ENCODE data around the gene G6PC2.
"Not testable (repeated sequence)": the region's sequence is repeated elsewhere in the genome, so short reads cannot be mapped to it uniquely, and the experiment has no call there.

G6PC2 gene

DNA sequence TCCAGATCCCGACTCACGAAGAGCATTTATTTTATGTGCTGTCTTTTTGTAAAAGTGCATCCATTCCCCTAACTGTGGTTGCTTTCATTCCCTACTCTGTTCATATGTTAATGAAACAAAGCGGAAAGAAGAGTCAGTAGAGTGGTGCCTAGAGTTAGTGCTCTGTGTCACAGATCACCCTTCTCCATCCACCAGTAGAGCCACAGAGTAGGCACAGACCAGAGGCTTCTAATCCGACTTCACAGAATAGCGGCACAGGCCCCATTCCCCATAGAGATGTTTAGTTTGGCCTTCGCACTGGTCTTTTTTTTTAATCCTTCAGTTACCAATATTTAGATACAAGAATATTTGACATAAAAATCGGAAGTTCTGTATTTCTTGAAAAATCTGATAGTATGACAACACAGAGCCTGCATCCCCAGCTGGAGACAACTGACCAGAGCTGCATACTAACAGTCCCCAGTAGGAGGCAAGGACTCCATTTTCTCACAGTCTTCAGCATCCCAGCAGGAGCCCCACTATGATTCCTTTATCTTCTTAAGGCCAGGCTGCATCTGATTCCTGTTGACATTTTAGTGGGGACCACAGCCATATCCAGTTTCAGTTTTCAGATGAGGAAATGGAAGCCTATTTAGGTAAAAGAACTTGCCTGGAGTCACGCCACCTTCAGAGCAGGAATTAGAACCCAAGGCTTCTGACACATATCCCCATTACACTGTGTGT lies 7.0 kb downstream of the G6PC2 start:
- no peak for DNase-seq (ENCODE audit: low spot score)

DNA sequence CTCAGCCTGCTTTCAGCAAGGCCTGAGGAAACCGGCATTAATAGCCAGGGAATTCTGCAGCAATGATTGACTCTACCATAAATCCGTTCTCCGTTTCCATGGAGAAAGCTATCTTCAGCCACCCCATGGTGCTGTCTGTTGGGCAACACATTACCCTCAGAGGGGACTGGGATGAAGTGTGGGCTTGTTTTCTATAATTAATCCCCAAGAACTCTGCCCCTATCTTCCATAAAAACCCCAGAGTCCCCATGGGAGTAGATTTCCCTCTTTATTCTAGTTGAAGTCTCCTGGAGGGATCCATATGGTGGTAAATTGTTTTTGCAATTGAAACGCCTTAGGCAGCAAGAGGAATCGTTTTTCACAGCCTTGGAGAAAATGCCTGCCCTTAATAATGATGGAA lies 9.2 kb downstream of the G6PC2 start:
- DNase-seq (ENCODE audit: low spot score): no peak

DNA sequence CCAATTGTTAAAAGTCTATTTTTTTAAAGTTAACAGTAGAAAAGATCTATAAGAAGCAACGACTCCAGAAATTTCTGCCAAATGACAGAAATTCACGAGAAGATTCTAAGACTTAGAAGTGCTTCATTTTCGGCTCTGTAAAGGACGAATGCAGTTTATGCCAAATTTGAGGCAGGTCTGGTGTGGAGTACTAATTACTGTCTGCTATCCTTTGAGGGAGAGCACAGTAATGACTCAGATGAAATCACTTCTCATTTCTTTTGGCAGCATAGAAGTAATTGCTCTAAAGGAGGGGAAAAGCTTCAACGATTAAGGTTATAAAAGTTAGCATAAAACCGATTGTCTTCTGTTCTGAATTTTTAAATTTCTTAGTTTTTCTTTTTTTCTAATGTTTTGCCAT lies 11.4 kb downstream of the G6PC2 start:
- DNase-seq (ENCODE audit: low spot score): no peak

DNA sequence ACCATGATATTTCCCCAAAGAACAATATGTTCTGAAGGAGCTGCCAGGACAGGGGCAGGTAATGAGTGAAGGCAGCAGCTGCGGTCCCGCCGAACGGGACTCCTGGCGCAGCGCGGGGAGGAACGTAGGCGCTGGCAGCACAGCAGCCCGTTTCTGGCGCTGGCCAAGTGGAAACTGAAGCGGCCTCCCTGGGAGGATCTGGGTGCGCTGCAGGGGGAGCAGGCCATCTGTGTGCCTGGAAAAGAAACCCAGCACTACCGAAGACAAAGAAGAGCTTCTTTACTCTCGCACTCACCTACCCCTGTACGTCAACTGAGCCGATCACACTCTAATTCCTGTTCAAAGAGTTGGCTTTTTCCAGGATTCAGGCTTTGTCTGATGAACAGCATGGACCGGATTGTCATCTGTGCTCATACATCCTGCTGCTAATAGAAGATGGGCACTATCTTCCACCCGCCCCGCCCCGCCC lies 11.8 kb downstream of the G6PC2 start:
- DNase-seq (ENCODE audit: low spot score): no peak

DNA sequence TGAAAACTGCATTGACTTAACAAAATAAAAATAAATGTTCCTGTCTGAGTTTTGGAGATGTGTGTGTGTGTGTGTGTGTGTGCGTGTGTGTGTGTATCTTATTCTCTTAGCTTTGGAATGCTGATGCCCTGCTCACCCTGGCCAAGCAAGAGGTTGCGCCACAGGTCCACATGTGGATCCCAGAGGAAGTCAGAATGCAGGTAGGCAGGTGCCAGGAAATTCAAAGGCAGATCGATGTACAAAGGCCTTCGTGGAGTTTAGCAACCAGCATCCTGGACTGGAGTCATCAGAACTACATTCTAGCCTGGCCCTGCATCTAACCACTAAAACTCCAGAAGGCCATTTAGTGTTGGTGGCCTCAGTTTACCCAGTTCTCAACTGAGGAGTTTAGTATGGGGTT lies 12.4 kb downstream of the G6PC2 start:
- no peak for DNase-seq (ENCODE audit: low spot score)

DNA sequence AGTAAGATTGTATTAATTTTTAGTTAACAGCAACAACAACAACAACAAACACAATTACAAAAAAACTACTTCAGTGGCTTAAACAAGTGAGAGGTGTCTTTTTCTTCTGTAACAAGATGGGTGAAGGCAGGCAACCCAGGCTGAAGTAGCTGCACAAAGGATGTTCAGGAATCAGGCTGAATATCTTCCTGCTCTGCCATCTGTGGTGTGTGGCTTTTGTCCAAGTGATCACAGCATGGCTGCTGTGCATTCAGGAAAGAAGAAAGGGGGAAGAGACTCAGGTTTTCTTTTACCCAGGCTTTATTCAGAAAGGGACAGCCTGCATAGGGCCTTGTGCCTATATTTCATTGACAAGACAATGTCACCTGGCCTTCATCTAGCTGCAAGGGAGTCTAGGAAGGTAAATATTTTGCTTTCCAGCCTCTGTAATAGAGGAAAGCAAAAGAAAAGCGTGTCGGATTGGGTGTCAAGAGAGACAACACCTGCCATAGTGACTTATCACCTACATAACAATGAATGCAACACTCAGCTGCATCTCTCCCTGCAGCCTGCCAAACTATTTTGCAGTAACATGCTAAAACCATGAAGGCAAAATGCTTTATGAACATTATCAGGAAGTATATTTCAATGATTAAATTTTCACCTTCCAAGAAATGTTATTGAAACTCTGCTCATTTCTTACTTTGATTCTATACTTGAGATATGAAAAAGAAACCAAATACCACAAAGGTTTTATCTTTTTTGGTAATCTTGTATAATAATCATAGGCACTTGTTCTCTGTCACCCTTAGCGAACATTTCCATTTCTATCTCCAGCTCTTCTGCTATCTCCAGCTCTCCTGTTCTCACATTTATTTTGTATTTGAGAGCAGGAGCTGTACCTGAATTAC lies 14.6 kb downstream of the G6PC2 start:
- no peak for DNase-seq (ENCODE audit: low spot score)

DNA sequence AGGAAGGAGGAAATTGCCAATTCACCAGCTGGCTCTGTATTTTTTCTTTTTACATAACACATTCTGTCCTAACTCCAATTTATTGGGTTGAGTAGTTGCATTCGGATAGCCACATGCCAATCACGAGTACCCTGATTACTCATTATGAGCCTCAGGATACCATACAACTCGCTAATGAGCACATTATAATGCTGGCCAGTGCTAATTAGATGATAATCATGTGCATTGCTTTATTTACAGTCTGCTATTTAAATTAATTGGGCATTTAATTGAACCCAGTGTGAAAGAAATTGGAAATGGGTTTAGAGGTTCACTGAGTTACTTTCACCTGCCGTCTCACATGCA lies 15.2 kb downstream of the G6PC2 start:
- no peak for DNase-seq (ENCODE audit: low spot score)

DNA sequence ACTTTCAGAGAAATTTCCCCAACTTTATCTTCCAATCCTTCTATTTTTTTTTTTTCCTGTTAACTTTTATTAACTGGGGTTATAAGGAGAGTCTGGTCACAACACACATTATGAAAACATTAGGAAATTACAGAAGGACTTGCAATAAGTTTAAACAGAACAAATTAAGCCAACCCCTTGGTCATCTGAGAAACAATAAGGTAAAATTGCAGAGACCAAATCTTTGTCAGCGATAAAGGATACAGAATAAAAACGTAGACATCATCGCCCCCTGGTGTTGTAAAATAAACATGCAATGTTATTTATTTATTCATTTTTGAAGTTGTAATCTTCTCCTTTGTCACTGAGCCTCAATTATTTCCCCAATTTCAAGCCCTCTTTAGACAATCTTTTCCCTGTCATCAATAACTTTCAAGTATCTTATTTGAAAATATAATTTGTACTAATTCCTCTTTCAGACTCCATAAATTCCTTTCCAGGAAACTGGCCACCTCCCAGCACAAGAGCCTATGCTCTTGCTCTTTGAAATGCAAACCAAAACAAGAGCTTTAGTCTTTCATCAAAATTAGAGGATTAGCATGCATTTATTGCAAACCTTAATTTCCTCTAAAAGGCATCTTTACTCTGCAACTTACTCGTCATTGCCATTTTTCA lies 19.5 kb downstream of the G6PC2 start:
- peak; percentile 69 for DNase-seq (ENCODE audit: low spot score)

DNA sequence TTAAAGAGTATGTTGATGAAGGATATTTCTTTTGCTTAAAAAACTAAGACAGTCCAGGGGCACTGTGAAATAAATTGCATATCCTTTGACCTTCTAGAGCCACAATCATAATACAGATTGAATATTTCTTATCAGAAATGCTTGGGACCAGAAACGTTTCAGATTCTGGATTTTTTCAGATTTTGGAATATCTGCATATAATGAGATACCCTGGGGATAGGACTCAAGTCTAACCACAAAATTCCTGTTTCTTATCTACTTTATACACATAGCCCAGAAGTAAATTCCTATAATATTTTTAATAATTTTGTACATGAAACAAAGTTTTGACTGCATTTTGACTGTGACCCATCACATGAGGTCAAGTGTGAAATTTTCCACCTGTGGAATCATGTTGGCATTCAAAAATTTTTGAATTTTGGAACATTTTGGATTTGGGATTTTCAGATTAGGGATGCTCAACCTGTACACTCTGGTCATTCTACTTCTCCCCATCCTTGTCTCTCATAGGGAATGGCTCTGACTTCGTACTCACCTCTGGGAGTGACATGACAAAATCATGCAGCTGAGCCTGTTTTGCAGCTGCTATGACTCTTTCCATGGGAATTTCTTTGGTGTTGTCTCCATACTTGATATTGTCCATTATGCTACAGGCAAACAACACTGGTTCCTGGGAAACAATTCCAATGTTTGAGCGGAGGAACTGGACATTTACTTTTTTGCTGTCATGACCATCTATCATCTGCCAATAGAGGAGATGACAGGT lies 25.7 kb downstream of the G6PC2 start:
- no peak for DNase-seq (ENCODE audit: low spot score)

DNA sequence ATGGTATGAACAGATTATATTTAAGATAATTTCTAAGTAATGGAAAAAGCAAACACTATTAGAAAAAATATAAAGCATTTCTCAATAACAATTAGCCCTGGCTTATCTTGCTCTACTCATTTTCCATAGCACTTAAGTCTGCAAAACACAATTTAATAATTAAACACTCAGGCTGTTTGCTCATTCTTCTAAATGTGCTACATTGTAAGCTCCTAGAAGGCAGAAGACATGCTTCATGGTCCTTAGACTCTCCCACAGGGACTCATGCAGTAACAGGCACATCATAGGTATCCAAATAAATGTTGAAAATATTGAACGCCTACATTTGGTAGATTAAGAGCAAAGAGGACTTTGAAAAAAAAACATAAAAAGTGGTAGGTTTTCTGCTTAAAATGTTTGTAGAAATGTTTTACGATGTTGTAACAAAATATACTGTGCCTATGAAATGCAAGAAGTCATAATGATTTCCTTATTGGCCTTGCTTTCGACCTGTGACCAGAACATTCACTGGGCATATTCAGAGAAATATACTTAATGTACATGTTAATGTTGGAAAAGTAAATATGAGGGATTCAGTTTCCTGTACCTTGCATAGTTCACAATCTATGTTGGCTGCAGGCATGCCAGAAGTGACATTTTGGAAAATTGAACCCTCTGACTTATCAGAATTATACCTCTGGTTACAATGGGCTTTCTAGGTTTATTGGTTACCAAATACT lies 27.2 kb downstream of the G6PC2 start:
- no peak for DNase-seq (ENCODE audit: low spot score)

DNA sequence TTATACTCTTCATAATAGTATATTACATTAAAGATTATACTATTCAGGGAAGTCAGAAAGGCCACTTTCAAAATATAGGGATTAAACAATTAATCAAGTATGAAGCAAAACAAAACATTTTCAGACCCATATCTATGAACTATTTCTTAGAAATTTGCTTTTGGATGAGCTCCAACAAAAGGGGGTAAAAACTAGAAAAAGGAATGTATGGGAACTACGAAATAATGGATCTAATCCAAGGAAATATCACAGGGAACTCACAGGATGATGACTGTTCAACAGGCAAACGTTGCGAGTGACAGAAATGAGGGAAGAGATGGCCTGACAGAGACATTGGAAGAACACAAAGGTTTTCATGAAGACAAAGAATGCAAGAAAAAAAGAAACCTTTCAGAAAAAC lies 27.9 kb downstream of the G6PC2 start:
- DNase-seq (ENCODE audit: low spot score): no peak

DNA sequence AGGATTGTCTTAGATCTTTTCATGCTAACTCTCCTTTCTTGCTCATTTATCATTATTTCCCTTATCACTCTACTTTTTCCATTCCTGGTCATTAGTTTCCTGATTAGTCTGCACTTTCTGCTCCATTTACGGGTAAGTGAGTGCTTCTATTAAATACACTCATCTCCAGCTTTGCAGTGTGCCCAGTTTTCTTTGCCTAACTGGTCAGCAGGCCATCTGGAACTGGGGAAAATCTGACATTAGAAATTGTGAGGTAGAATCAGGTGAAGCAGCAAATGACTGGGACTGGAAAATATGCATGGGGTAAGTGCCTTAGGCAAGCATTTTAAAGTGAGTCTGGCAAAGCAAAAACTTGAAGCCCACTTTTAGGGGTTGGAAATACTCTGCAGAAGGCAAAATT lies 29.2 kb downstream of the G6PC2 start:
- no peak for DNase-seq (ENCODE audit: low spot score)

DNA sequence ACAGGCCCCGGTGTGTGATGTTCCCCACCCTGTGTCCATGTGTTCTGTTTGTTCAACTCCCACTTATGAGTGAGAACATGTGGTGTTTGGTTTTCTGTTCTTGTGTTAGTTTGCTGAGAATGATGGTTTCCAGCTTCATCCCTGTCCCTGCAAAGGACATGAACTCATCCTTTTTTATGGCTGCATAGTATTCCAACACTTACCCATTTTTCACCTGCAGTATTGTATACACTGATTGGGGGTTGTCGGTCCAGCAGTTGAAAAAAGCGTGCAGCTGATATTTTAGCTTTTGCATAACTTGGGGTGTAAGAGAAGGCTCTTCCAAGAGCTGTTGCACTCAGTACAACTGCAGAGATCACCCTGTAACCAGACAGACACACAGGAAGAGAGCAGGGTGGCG lies 31.1 kb downstream of the G6PC2 start:
- not testable (repeated sequence) for DNase-seq (ENCODE audit: low spot score)

DNA sequence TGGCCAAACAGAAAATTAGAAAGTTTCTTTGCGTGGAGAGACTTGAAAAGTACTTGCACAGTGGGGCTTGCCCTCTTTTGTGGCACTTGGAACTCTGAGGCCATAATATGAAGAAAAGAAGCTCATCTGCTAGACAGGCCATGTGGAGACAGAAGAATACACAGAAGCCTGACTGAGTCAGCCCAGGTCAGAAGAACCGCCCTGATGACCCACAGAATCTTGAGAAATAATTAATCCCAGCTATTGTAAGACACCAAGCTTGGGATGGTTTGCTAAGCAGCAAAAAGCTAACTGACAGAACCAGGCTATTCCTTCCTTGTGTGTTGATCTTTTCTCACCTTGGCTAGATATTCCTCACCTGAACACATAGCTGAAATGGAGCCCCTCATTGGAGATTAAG lies 33.7 kb downstream of the G6PC2 start:
- DNase-seq (ENCODE audit: low spot score): no peak

DNA sequence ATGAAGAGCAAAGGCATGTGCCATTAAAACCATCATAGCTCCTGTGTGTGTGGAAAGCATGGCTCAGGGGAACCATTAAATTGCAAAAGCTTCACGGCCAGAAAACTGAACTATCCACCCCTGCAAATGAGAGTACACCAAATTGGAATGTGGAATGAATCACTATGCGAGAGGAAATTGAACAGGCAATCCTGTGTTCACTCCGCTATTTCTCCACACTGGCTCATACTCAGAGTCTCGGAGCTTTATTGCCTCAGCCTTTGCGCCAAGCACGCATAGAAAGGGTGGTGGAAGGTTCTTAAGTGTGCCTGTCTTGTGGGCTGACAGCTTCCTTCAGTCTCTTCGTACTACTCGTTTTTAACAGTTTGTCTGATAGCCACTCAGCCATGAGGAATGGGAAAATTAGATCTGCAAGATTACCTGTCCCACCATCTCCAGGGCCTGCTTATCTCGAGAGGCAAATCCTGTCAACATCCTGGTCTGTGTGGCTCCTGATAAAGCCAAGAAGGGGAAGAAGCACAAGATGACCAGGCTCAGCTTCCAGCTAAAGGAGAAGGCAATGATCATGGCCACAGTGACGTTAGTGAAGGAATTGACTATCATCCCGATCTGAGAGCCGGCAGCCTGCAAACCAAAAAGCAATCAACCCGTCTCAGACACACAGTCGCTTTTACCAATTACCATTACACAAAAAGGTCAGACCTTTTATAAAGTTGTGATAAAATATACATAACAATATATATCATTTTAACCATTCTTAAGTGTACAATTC lies 34.9 kb downstream of the G6PC2 start:
- DNase-seq (ENCODE audit: low spot score): no peak

DNA sequence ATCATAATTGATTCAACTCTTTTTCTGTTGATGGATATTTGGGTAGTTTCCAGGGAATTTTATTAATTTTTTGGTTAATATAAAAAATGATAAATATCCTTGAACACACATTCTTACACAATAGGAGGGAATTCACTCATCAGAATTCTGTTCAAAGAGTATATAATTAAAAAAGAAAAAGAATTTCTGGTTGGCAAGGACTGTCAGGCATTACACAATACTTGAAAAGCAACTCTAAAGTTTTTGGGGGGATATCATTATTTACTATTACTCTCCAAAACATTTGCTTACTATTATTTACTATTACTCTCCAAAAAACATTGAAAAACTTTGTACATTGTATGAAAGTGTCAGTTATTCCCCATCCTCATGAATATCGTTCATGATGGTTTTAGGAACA lies 38.0 kb downstream of the G6PC2 start:
- DNase-seq (ENCODE audit: low spot score): no peak

DNA sequence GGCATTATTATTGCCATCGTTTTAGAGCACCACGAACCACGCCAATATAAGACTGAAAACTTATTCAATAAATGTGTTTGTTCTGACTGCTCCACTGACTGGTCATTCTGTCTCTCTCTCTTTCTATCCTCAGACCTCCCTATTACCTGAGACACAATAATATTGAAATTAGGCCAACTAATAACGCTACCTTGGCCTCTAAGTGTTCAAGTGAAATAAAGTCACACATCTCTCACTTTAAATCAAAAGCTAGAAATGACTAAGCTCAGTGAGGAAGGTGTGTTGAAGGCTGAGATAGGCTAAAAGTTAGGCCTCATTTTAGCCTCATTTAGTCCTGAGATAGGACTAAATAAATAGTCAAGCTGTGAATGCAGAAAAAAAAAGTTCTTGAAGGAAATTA lies 38.8 kb downstream of the G6PC2 start:
- no peak for DNase-seq (ENCODE audit: low spot score)

DNA sequence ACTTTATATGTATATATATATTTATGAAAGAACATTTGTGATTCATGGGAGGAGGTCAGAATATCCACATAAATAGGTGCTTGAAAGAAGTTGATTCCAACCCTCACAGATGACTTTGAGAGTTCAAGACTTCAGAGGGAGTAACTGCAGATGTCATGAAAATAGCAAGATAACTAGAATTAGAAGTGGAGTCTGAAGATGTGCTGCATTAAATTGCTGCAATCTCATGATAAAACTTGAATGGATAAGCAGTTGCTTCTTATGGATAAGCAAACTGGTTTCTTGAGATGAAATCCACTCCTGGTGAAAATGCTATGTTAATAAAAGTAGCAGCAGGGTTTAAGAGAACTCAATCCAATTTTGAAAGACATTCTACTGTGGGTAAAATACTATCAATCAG lies 40.2 kb downstream of the G6PC2 start:
- DNase-seq (ENCODE audit: low spot score): no peak

DNA sequence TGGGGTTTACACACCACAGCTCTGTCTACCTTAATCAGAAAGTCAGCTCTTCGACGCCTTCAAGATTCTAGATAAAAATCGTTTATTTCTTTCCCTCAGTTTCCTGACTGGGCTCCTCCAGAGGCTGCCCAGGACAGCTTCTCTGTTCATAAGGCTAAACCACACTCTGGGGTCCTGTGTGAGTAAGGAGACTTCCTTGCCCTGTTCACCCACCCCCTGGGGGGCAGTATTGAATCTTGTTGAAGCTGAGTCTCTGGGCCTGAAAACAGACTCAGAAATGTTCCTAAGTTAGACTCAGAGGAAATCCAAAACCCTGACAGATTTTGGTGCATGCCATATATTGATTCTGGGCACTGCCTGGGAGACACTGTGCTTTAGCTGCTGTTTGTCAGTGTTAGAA lies 43.0 kb downstream of the G6PC2 start:
- DNase-seq (ENCODE audit: low spot score): peak; percentile 29

DNA sequence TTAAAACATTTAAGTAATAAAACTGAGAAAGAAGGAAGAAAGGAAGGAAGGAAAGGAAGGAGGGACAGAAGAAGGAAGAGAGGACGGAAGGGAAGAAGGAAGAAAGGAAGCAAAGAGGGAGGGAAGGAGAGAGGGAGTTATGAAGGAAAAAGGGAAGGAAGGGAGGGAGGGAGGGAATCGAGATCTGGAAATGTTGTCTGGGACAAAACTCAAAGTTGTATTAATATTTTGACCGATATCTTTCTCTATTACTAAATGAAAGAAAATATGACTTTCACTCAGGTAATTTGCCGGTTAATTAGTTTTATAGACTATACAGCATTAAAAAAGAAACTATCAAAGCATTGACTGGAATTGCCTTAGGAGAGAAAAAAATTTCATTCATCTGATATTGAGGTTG lies 44.4 kb downstream of the G6PC2 start:
- no peak for DNase-seq (ENCODE audit: low spot score)

Data from NAMALWA (cell line).